Stimulated activated naive CD4-positive, alpha-beta T cell (primary cell): ENCODE data around the gene MSLN.

Experiments
- DNase-seq, 6 experiments: peaks; one replicate each; lab custom pipeline; 2025; lab: John Stamatoyannopoulos, UW

MSLN gene

GRCh38 chr16:791131-791530 lies 30.6 kb downstream of the MSLN start:
- no peak for DNase-seq

- DNase-seq, result no peak
Observed at GRCh38 chr16:792221-792995, 31.9 kb downstream of the MSLN start.

GRCh38 chr16:793414-793813 lies 32.9 kb downstream of the MSLN start:
- no peak for DNase-seq

- DNase-seq, result no peak
Observed at GRCh38 chr16:794091-794822, 33.7 kb downstream of the MSLN start.

GRCh38 chr16:794853-795466 lies 34.4 kb downstream of the MSLN start:
- no peak for DNase-seq

- no peak for DNase-seq
Observed at GRCh38 chr16:795580-796229, 35.2 kb downstream of the MSLN start.

- DNase-seq, result no peak
Observed at GRCh38 chr16:796296-797119, 36.0 kb downstream of the MSLN start.

- no peak for DNase-seq
Observed at GRCh38 chr16:797120-797420, 36.5 kb downstream of the MSLN start.

- no peak for DNase-seq
Observed at GRCh38 chr16:797686-798085, 37.2 kb downstream of the MSLN start.

GRCh38 chr16:798666-799065 lies 38.1 kb downstream of the MSLN start:
- no peak for DNase-seq

- no peak for DNase-seq
Observed at GRCh38 chr16:799111-799947, 38.8 kb downstream of the MSLN start.

- DNase-seq, result no peak
Observed at GRCh38 chr16:799948-800833, 39.7 kb downstream of the MSLN start, which contains the start of gene GNG13. TSS of gene GNG13 (minus strand) at chr16:800734. CDS start at chr16:799077, 1,657 bp downstream.

GRCh38 chr16:800834-801511 lies 40.4 kb downstream of the MSLN start:
- DNase-seq, result no peak

GRCh38 chr16:801584-802363 lies 41.2 kb downstream of the MSLN start:
- DNase-seq, result no peak

- DNase-seq, result no peak
Observed at GRCh38 chr16:802461-802860, 41.9 kb downstream of the MSLN start.

GRCh38 chr16:802914-803753 lies 42.6 kb downstream of the MSLN start:
- DNase-seq, result no peak

- DNase-seq, result no peak
Observed at GRCh38 chr16:803754-804080, 43.2 kb downstream of the MSLN start.
